ENCODE data around the gene FADS2.

FADS2 gene

DNA sequence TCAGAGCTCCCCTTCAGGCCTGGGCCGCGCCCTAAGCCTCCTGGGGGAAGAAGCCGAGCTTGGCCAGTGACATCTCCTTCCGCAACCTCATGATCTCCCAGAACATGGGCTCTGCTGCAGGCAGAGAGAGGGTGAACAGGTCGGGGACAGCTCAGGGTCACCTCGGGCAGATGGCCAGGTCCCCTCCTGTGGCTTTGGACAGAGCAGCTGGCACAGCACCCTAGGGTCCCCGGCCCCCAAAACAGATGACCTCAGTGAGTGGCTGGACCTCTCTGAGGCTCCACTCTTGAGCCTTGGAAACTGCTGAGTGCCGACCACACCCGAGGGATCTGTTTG is 70.1 kb downstream of the FADS2 start:
- no peak for DNase-seq (ENCODE audit: low read depth)
- TF ChIP-seq CTCF (IDR thresholded peaks at IDR 0.05; ENCODE audit: insufficient read depth, low read depth, low read length, missing control alignments): no peak
- no peak overlapping the region for H3K4me3 ChIP-seq (ENCODE audit: low read length)

- H3K4me3 ChIP-seq (ENCODE audit: low read length): no peak overlapping the region
- TF ChIP-seq CTCF (IDR thresholded peaks at IDR 0.05; ENCODE audit: insufficient read depth, low read depth, low read length, missing control alignments): peak; percentile 94
- DNase-seq (ENCODE audit: low read depth): peak; percentile 69
These were observed 71.2 kb downstream of the FADS2 start for GRCh38 chr11:61899146-61899841.

GRCh38 chr11:61900251-61900650 is 72.2 kb downstream of the FADS2 start:
- TF ChIP-seq CTCF (IDR thresholded peaks at IDR 0.05; ENCODE audit: insufficient read depth, low read depth, low read length, missing control alignments): no peak
- no peak overlapping the region for H3K4me3 ChIP-seq (ENCODE audit: low read length)
- DNase-seq (ENCODE audit: low read depth): no peak

- no peak overlapping the region for H3K4me3 ChIP-seq (ENCODE audit: low read length)
- no peak for DNase-seq (ENCODE audit: low read depth)
- no peak for TF ChIP-seq CTCF (IDR thresholded peaks at IDR 0.05; ENCODE audit: insufficient read depth, low read depth, low read length, missing control alignments)
These were observed 73.3 kb downstream of the FADS2 start for GRCh38 chr11:61901397-61901796.

DNA sequence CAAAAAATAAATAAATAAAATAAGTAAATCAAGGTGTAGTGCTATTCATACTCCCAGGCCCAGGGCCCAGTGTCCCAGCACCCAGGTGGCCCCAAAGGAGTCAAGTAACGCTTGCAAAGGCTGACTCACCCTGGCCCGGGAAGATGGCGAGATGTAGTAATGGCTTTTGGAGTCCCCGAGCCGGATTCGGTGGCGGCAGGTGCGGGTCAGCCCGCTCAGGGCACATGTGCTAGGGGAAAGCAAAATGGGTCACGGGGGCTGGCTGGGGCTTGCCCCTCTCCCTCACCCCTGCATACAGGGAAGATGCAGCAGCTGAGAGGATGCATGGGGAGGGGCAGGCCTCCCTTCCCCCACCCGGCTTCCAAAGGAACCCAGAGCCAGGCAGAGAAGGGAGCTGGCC is 74.2 kb downstream of the FADS2 start:
- no peak for TF ChIP-seq CTCF (IDR thresholded peaks at IDR 0.05; ENCODE audit: insufficient read depth, low read depth, low read length, missing control alignments)
- no peak overlapping the region for H3K4me3 ChIP-seq (ENCODE audit: low read length)
- DNase-seq (ENCODE audit: low read depth): no peak

DNA sequence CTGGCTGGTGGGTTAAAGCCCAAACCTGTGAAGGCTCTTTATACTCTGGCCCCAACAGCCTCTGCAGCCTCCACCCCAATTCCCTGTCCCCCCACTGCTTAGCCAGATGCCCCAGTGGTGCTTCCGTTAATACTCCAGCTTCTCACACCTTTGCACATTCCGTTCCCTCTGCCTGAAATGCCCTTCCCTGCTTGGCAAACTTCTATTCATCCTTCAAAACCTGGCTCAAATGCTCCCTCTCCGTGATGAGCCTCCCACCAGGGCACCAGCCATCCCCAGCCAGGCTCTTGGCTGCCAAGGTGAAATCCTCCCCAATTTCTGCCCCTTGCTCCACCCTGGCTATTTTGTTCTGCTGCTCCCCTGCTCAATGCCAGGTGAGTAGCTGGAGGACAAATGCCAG is 75.7 kb downstream of the FADS2 start:
- no peak for DNase-seq (ENCODE audit: low read depth)
- H3K4me3 ChIP-seq (ENCODE audit: low read length): no peak overlapping the region
- TF ChIP-seq CTCF (IDR thresholded peaks at IDR 0.05; ENCODE audit: insufficient read depth, low read depth, low read length, missing control alignments): no peak

DNA sequence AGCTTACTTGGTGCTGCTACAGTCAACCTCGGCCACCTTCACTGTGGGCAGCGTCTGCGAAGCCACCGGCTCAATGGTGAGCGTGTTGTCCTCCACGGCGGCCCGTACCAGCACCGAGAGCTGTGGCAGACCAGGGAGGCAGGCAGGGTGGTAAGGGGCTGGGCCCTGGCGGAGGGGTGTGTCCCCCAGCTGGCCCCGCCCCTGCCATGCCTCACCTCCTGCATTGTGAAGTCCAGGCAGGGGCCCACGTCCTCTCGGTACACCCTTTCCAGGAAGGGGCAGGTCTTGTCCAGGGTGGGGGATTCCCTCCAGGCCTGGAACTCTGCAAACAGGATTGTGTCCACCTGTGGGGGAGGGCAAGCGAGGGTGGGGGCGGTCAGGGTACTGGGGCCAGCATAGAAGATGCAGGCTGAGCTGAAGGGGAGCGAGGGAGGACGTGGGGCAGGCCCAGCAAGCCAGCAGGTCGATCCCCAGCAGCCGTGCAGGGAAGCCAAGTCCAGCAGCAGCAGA is 76.5 kb downstream of the FADS2 start:
- H3K4me3 ChIP-seq (ENCODE audit: low read length): no peak overlapping the region
- DNase-seq (ENCODE audit: low read depth): peak; percentile 41
- TF ChIP-seq CTCF (IDR thresholded peaks at IDR 0.05; ENCODE audit: insufficient read depth, low read depth, low read length, missing control alignments): no peak
